PFSK-1 (cell line): ENCODE data around the gene MTRF1L.

Experiments used
- FOXP2 ChIP-seq: optimal IDR thresholded peaks from 2 replicates; pipeline ENCODE3; 2011; ENCODE audit warnings: borderline replicate concordance, control low read depth, inconsistent platforms; ENCODE audit not compliant: insufficient read depth; ENCODE audit errors: extremely low read length, extremely low read depth
- POLR2AphosphoS5 ChIP-seq: IDR thresholded peaks from 2 replicates; pipeline ENCODE4 v1.6.1; 2012; ENCODE audit warnings: low read depth, mild to moderate bottlenecking, control low read depth, low read length, moderate library complexity
- REST ChIP-seq, 2 experiments: IDR thresholded peaks; 2 replicates each; pipeline versions ENCODE4 v1.6.1 to v1.8.0; 2011 to 2012; ENCODE audit warnings: low read depth in 2 of 2, low read length in 2 of 2, control low read depth in 1 of 2, inconsistent platforms in 1 of 2, mild to moderate bottlenecking in 1 of 2, moderate library complexity in 1 of 2; ENCODE audit not compliant: insufficient read depth in 1 of 2
- SIN3A ChIP-seq: IDR thresholded peaks from 2 replicates; pipeline ENCODE4 v1.6.1; 2012; ENCODE audit warnings: mild to moderate bottlenecking, low read length, moderate library complexity, borderline replicate concordance; ENCODE audit not compliant: insufficient read depth

GRCh38 chr6:152978058-152978457 lies 24.5 kb downstream of the MTRF1L start:
- TF ChIP-seq SIN3A (no peak), POLR2AphosphoS5 (no peak), FOXP2 (no peak), REST (IDR thresholded peaks at IDR 0.05; ENCODE audit: insufficient read depth in 1 of 2, low read depth in 2 of 2, low read length in 2 of 2) (no peak)
